ENCODE measurements around the gene ASB3.

Gene ASB3

DNA sequence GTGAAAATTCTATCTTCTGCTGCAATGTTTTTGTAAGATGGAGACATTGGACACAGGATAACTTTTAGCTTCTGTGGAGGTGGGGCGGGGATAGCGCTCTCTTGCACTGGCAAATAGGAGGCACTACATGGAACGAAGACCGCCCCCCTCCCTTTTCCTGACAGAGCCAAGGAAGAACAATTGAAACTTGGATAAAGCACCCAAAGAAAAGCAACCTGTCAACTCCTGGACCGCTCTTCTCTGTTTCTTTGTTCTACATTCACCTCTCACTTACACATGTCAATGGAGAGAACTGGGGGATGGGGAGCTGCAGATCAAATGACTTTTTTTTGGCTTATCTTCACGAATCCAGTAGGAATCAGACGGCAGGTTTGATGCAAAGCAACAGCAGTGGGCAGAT, 145.5 kb downstream of the ASB3 start:
- no peak for DNase-seq

- no peak for DNase-seq
Observed at GRCh38 chr2:53640466-53640865, 146.3 kb downstream of the ASB3 start.

GRCh38 chr2:53636596-53636995, 150.2 kb downstream of the ASB3 start:
- no peak for DNase-seq

DNA sequence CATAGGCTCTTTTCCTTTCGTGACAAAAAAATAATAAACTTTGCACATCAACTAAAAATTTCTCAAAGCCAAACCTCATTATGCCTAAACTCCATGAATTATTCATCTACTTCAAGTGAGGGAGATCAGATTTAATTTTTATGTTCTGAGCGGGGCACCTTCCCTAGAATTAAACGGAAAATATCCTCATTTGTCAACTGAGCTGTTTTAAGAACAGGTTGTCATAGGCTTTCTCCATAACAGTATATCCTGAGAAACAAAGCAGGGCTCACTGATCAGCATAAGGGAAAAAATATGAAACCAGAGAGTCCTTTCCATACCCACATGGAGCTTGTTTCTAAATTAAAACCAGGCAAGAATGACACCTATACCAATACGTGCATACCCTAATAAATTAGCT, 150.6 kb downstream of the ASB3 start:
- DNase-seq, result no peak

GRCh38 chr2:53635694-53636093, 151.1 kb downstream of the ASB3 start:
- DNase-seq, result no peak

DNA sequence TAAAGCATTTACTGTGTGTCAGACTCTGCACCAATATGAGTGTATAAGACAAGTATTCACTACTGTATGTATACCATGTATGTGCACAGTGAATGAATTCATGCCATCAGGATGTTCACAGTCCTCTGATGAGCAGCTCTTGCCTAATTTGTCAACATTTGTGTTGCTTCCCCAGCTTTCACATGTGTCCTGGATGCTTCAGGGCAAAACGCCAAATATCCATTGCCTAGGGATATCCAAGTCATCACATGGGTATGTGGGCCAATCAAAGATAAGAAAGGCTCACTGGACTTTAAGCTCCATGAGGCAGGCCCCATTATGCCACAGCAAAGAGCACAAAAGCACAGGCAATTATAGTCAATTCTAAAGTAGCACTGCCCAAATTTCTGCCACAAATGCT, 153.3 kb downstream of the ASB3 start:
- DNase-seq, result no peak

DNA sequence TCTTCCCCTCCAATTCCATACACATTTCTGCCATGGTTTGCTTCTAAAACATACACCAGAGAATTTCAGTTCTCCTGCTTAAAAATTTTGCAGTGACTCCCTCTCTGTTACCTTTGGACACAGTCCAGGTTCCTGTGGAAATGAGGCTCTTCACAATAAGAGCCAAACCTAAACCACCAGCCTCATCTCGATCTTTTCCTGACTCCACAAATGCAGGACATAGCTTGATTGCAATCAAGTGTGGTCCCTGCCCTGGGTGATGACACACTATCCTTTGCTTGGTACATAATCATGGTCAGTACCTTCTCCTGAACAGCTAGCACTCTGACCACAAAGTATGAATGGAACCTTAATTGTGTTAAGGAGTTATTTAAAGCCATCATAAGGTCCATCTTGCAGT, 154.0 kb downstream of the ASB3 start:
- no peak for DNase-seq

- no peak for DNase-seq
Observed at GRCh38 chr2:53632126-53632460, 154.7 kb downstream of the ASB3 start.

- no peak for DNase-seq
Observed at GRCh38 chr2:53631313-53632125, 155.2 kb downstream of the ASB3 start.

GRCh38 chr2:53630026-53630606, 156.6 kb downstream of the ASB3 start:
- DNase-seq, result no peak

GRCh38 chr2:53629501-53629900, 157.3 kb downstream of the ASB3 start:
- no peak for DNase-seq

GRCh38 chr2:53629001-53629400, 157.8 kb downstream of the ASB3 start:
- no peak for DNase-seq

DNA sequence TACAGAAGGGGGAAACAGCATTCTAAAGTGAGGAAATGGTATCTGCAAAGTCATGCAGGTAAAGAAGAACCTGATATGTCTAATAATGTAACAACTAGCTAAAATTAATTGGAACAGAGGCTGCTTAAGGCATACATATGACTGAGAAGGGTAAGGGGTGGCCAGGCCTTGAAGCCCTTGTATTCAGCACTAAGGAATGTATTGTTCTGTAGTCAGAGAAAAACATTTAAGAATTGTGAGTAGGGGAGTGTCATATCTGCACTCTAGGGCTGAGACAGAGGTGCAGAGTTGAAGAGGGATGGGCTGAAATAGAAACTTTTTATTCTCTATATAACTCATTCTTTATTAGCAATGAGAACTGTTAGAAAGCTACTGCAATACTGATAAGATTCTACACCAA, 164.6 kb downstream of the ASB3 start:
- DNase-seq, result no peak

- DNase-seq, result no peak
Observed at GRCh38 chr2:53620981-53621380, 165.8 kb downstream of the ASB3 start.

Measured in central memory CD4-positive, alpha-beta T cell (primary cell).